LNCAP (cell line): ENCODE data around the gene LRRC10B.

ENCODE experiments used
- CTCF ChIP-seq: fragments of 450-650 bp; IDR thresholded peaks from 2 replicates; pipeline ENCODE4 v1.5.1; 2017; ENCODE audit warnings: mild to moderate bottlenecking

The LRRC10B gene

GRCh38 chr11:61481806-61482205 is 26.7 kb upstream of the LRRC10B start:
- no peak for TF ChIP-seq CTCF

GRCh38 chr11:61482513-61482912 is 26.0 kb upstream of the LRRC10B start:
- peak; percentile 55 for TF ChIP-seq CTCF

GRCh38 chr11:61484541-61484940 is 24.0 kb upstream of the LRRC10B start:
- no peak for TF ChIP-seq CTCF

GRCh38 chr11:61485080-61485479 is 23.5 kb upstream of the LRRC10B start:
- TF ChIP-seq CTCF, result no peak

GRCh38 chr11:61486011-61486620 is 22.4 kb upstream of the LRRC10B start:
- no peak for TF ChIP-seq CTCF

- no peak for TF ChIP-seq CTCF
Observed at GRCh38 chr11:61486779-61487178, 21.8 kb upstream of the LRRC10B start.

GRCh38 chr11:61487342-61488025 is 21.1 kb upstream of the LRRC10B start:
- no peak for TF ChIP-seq CTCF
